ENCODE measurements around the gene ADTRP. TPM values are rescaled to one million over a fixed set of nuclear protein-coding genes. Genes with fewer than 3 reads are reported as not detected.
A peak's percentile ranks its signal among the peaks of the same experiment; 100 is the strongest.

ADTRP gene
- total and polyA plus RNA-seq, 10 of the 15 experiments (the other 5 are each of a cell fraction or from before 2014, with no cell fraction given) = 0.10 to 2.6 (median 2.1) TPM

GRCh38 chr6:11711984-11712711 is 66.5 kb downstream of the ADTRP start (continued):
- TF ChIP-seq NKRF (conservative IDR thresholded peaks at IDR 0.05) = no peak
- TF ChIP-seq TCF12 (IDR thresholded peaks at IDR 0.05; ENCODE audit: low read depth, low read length) = no peak
- TF ChIP-seq CREB1 (IDR thresholded peaks at IDR 0.05; ENCODE audit: low read depth) = no peak; the same call in 1 of the 2 replicates
- TF ChIP-seq RBBP5 (conservative IDR thresholded peaks at IDR 0.05) = no peak
- no peak for TF ChIP-seq CUX1 (IDR thresholded peaks at IDR 0.05; ENCODE audit: insufficient replicate concordance, low read depth, low read length)
- peak; percentile 47; the same call in 1 of the 2 replicates for TF ChIP-seq NR2F1 (conservative IDR thresholded peaks at IDR 0.05)
- TF ChIP-seq POU2F2 (IDR thresholded peaks at IDR 0.05; ENCODE audit: borderline replicate concordance, low read depth, low read length) = no peak
- no peak for TF ChIP-seq HDGF (IDR thresholded peaks at IDR 0.05)
